Motor neuron (in vitro differentiated cells): ENCODE data around the gene DHRS1. TPM values are rescaled to one million over a fixed set of nuclear protein-coding genes. Genes with fewer than 3 reads are reported as not detected.
A peak's percentile ranks its signal among the peaks of the same experiment; 100 is the strongest.

Experiments
- ATAC-seq, 8 experiments: fragments of 200-7000 bp; cut with Tn5 transposase; replicated peaks in 6 of 8; 2 replicates each; pipeline ENCODE4 v1.8.0; 2021; ENCODE audit warnings: mild to moderate bottlenecking in 8 of 8, moderate library complexity in 8 of 8
- H3K27ac ChIP-seq, 2 donors: fragments of 250-450 bp; sonication (Bioruptor Pico); 2 replicates each; pipeline ENCODE4 v1.9.0; 2021; ENCODE audit warnings: antibody characterized with exemption in 2 of 2, mild to moderate bottlenecking in 2 of 2, moderate library complexity in 1 of 2
- H3K4me1 ChIP-seq, 2 donors: fragments of 250-450 bp; sonication (Bioruptor Pico); replicated peaks in 1 of 2; 2 replicates each; pipeline ENCODE4 v1.6.1; 2021; ENCODE audit warnings: antibody characterized with exemption in 2 of 2, mild to moderate bottlenecking in 2 of 2, moderate library complexity in 1 of 2
- H3K4me3 ChIP-seq, 5 donors: fragments of 250-450 bp; sonication (Bioruptor Pico); 2 replicates each; pipeline ENCODE4 v1.9.0; 2021; ENCODE audit warnings: antibody characterized with exemption in 5 of 5, mild to moderate bottlenecking in 5 of 5, moderate library complexity in 4 of 5
- WGBS, 10 experiments: fragments of 450-650 bp; shearing (Covaris generic); methylation state at CpG; one replicate each; pipeline ENCODE4 v1.0.0; 2022; 5-methylcytosine and 5-hydroxymethylcytosine counted together
- in situ Hi-C, 9 experiments: fragments of 400-800 bp; cut with MboI; loops; one replicate each; pipeline ENCODE4 v1.15.0; 2021; ENCODE audit warnings: low sequenced_read_pairs in 9 of 9, low pct_unique_long_range_greater_than_20kb in 2 of 9; ENCODE audit not compliant: unreplicated experiment in 9 of 9
- total RNA-seq, 8 experiments: library from RNA; unstranded; fragments of 300-600 nt; gene quantifications; 2 replicates each; pipeline versions ENCODE4 v1.2.3 to v1.2.4, GENCODE V29; 2022

Gene DHRS1
- total RNA-seq, 8 experiments from 2014 or later = 11.4 to 26.5 (median 16.4) TPM

- Histone ChIP-seq H3K4me3 (no peak overlapping the region), H3K4me1 (no peaks in the 10 kb centered on the region), H3K27ac (no peak overlapping the region)
- no peak for ATAC-seq
- in situ Hi-C loops = loop anchor here in 5 of 9 experiments (5.0 to 25.0 kb wide), 2 partner anchors 107 to 112 kb away; partner anchors contain the start of genes CBLN3 (in 4 of the 5), KHNYN (in 4 of the 5) and SDR39U1 (in 4 of the 5)
- WGBS, 10 experiments = 14 to 100% (median 76%) methylated on average over 1 to 3 of the region's 5 CpGs; no CpG with 5 or more reads in 4 of the 10 experiments
These were observed 25.5 kb upstream of the DHRS1 start for GRCh38 chr14:24325041-24325530.

DNA sequence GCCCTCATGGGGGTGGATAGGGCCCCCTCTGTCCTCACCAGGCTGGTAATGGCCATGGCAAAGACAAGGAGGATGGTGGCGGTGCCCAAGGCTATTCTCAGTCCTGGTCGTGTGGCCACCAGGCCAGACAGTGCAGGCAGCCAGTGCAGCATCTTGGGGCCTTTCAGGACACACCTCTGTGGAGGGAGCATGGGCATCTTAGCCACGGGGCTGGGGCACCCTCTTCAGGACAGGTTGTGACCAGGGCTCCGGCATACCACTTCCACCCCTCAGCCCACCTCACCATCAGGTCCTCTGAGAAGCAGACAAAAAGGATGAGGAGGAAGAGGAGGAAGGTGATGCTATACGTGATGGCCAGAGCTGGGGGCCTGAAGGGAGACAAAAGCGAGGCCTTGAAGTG is 24.4 kb upstream of the DHRS1 start:
- Histone ChIP-seq H3K27ac (no peak overlapping the region), H3K4me1 (no peaks in the 10 kb centered on the region), H3K4me3 (no peak overlapping the region)
- 27 to 80% (median 51%) methylated on average over 1 to 3 of the region's 6 CpGs; no CpG with 5 or more reads in 7 of the 10 experiments for WGBS, 10 experiments
- ATAC-seq = no peak
- in situ Hi-C loops = no loop called here

- in situ Hi-C loops = no loop called here
- no peak overlapping the region for H3K4me3 ChIP-seq
- WGBS, 10 experiments = 0 to 43% (median 10%) methylated on average over 1 to 2 of the region's 3 CpGs; no CpG with 5 or more reads in 6 of the 10 experiments
- no peaks in the 10 kb centered on the region for H3K4me1 ChIP-seq
- no peak for ATAC-seq
- H3K27ac ChIP-seq = no peak overlapping the region
These were observed 23.8 kb upstream of the DHRS1 start for GRCh38 chr14:24323341-24323740.

GRCh38 chr14:24322672-24323071 is 23.1 kb upstream of the DHRS1 start:
- in situ Hi-C loops = no loop called here
- Histone ChIP-seq H3K27ac (no peak overlapping the region), H3K4me3 (no peak overlapping the region), H3K4me1 (no peaks in the 10 kb centered on the region)
- no peak for ATAC-seq
- 10 to 76% (median 70%) methylated on average over 1 to 6 of the region's 10 CpGs; no CpG with 5 or more reads in 5 of the 10 experiments for WGBS, 10 experiments

- WGBS, 10 experiments = 60 to 100% (median 76%) methylated on average over 3 to 11 of the region's 14 CpGs; no CpG with 5 or more reads in 1 of the 10 experiments
- Histone ChIP-seq H3K4me1 (peaks cover 0 to 3% of the 10 kb centered on the region in 2 donors), H3K4me3 (no peak overlapping the region), H3K27ac (no peak overlapping the region)
- in situ Hi-C loops = no loop called here
- no peak for ATAC-seq
These were observed 21.8 kb upstream of the DHRS1 start for GRCh38 chr14:24321212-24321975.

GRCh38 chr14:24317141-24317928 is 17.8 kb upstream of the DHRS1 start:
- Histone ChIP-seq H3K4me1 (peaks cover 0 to 3% of the 10 kb centered on the region in 2 donors), H3K4me3 (no peak overlapping the region), H3K27ac (no peak overlapping the region)
- in situ Hi-C loops = no loop called here
- WGBS, 10 experiments = 70 to 100% (median 100%) methylated on average over 1 to 2 of the region's 3 CpGs; no CpG with 5 or more reads in 3 of the 10 experiments
- peak in 3 of 8 experiments; percentile 51 to 83 (median 61) for ATAC-seq

DNA sequence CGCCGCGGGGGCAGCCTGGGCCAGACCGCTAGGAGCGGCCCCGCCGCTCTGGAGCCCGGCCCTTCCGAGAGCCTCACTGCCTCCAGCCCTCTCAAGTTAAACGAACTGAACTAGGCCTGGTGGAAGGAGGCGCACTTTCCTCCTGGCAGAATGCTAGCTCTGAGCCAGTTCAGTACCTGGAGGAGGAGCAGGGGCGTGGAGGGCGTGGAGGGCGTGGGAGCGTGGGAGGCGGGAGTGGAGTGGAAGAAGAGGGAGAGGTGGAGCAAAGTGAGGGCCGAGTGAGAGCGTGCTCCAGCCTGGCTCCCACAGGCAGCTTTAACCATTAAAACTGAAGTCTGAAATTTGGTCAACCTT is 17.0 kb upstream of the DHRS1 start:
- in situ Hi-C loops = no loop called here
- 40 to 90% (median 78%) methylated on average over 1 to 6 of the region's 18 CpGs; no CpG with 5 or more reads in 6 of the 10 experiments for WGBS, 10 experiments
- peak in 1 of 8 experiments; percentile 24 for ATAC-seq
- H3K4me3 ChIP-seq = no peak overlapping the region
- H3K27ac ChIP-seq = no peak overlapping the region
- H3K4me1 ChIP-seq = peaks cover 0 to 3% of the 10 kb centered on the region in 2 donors

- H3K27ac ChIP-seq = no peak overlapping the region
- no peak overlapping the region for H3K4me3 ChIP-seq
- in situ Hi-C loops = no loop called here
- peaks cover 0 to 3% of the 10 kb centered on the region in 2 donors for H3K4me1 ChIP-seq
- ATAC-seq = peak in 4 of 8 experiments; percentile 13 to 72 (median 36)
- WGBS, 10 experiments = 20 to 100% (median 80%) methylated on average over 1 to 22 of the region's 70 CpGs; no CpG with 5 or more reads in 3 of the 10 experiments
These were observed 16.4 kb upstream of the DHRS1 start for GRCh38 chr14:24315807-24316596.

GRCh38 chr14:24315243-24315806 is 15.7 kb upstream of the DHRS1 start:
- no peak for ATAC-seq
- 60 to 100% (median 82%) methylated on average over 1 to 4 of the region's 10 CpGs; no CpG with 5 or more reads in 2 of the 10 experiments for WGBS, 10 experiments
- Histone ChIP-seq H3K27ac (no peak overlapping the region), H3K4me3 (no peak overlapping the region), H3K4me1 (peaks cover 0 to 3% of the 10 kb centered on the region in 2 donors)
- in situ Hi-C loops = no loop called here

DNA sequence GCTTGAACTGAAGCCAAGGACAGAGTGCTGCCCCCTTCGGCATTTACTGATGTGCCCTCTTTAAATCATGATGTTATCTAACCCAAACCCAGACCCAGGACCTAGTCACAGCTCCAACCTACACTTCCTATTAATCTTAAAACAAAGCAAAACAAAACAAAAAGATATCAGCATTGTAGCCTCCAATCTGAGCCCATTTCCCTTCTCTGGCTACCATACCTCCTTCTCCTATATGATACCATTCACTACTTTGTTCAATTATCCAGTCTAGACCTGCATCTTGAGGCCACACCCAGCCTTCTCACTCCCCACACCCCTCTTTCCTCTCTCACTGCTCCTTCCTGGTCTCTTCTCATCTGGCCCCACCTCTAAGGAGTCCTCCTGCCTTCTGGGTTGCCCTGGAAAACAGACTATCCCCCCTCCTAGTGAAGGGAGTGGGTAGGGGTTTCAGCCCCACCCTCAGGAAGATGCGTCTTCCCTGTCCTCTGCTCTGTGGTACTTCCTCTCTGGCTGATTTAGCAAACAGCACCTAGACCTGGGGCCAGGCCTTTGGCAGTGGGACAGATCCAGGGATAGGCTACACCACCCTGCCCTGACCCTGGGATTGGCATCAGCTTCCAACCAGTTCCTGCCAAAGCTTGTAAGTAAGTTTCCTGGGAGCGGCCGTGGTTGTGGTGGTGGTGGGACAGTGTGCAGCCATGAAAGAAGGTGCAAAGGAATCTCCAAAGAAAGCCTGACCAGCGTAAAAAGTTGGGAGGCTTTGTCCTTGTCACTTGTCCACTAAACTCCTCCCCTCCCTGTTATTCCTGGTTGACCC is 15.0 kb upstream of the DHRS1 start:
- peaks cover 0 to 3% of the 10 kb centered on the region in 2 donors for H3K4me1 ChIP-seq
- 60 to 100% (median 90%) methylated on average over 1 to 2 of the region's 5 CpGs; no CpG with 5 or more reads in 4 of the 10 experiments for WGBS, 10 experiments
- no peak for ATAC-seq
- H3K4me3 ChIP-seq = no peak overlapping the region
- in situ Hi-C loops = no loop called here
- H3K27ac ChIP-seq = no peak overlapping the region

- no peak overlapping the region for H3K27ac ChIP-seq
These were observed 14.3 kb upstream of the DHRS1 start for GRCh38 chr14:24313913-24314312.

More at GRCh38 chr14:24313913-24314312, 14.3 kb upstream of the DHRS1 start:
- no peak for ATAC-seq
- H3K4me1 ChIP-seq = peaks cover 0 to 3% of the 10 kb centered on the region in 2 donors
- in situ Hi-C loops = no loop called here
- 61 to 92% (median 65%) methylated on average over 1 to 2 of the region's 2 CpGs; no CpG with 5 or more reads in 5 of the 10 experiments for WGBS, 10 experiments
- H3K4me3 ChIP-seq = no peak overlapping the region
